HG03378 (cell line): ENCODE measurements around the gene MEI4.
"Not testable (repeated sequence)": the region's sequence is repeated elsewhere in the genome, so short reads cannot be mapped to it uniquely, and the experiment has no call there.

Source experiments
- ATAC-seq: cut with Tn5 transposase; IDR thresholded peaks from one replicate; pipeline ENCODE4 v1.9.1; 2021; ENCODE audit warnings: mild to moderate bottlenecking, moderate library complexity; ENCODE audit not compliant: unreplicated experiment

The MEI4 gene

DNA sequence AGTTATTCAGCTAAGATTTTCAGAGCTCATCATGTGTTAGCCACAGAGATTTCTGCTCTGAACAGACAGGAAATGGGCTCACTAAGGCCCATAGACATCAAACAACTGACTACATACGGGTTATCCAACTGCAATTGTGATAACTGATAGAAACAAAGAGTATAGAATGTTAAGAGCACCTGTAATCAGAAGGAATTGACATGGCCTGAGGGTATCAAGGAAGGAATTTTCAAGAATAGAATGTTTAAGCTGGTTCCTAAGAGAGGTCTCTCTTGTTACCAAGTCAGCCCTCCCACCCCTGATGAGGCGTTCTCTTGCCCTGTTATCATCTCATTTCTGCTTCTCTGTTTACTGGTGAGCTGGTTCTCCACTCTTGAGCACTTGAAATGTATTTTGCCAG, at the start of gene MEI4:
TSS of gene MEI4 (plus strand) at position 301 of the 400 bp plus-strand sequence. CDS start 37,633 bp downstream, outside the sequence.
- ATAC-seq, result no peak

DNA sequence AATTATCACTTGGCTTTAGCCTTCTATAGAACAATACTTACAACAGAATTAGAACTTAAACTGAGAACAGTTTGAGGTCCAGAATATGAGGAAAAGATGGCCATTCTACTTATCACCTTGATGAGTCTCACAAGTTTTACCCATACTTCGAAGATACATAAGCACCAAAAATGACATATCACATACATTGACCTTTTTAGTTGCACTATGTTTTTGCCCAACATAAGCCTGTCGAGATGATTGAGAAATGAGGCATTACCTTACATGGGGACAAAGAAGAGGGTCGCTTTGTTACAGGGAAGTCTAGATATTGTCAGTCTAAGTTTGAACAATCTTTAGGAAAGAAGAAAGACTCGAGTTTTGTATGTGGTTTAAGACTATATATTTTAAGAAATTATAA, 48.4 kb upstream of the MEI4 start:
- ATAC-seq, result no peak

DNA sequence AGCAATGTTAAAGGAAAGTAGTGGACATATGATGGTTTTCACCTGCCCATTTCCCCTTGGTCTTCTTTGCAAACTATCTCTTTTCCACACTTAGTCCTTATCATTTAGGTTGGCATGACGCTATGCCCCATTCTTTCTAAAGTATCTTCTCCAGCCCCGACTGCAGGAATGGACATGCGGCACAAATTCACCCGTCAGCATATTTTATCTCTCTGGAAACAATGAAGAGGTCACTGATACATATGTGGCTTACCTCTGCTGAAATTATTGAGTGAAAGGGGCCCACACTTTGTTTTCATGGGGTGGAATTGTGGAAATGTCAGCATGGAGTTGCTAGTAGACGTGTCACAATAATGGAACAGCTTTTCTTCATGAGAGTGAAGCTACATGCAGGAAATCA, 45.8 kb upstream of the MEI4 start:
- ATAC-seq, result no peak

GRCh38 chr6:77609106-77609505, 43.7 kb upstream of the MEI4 start:
- no peak for ATAC-seq

DNA sequence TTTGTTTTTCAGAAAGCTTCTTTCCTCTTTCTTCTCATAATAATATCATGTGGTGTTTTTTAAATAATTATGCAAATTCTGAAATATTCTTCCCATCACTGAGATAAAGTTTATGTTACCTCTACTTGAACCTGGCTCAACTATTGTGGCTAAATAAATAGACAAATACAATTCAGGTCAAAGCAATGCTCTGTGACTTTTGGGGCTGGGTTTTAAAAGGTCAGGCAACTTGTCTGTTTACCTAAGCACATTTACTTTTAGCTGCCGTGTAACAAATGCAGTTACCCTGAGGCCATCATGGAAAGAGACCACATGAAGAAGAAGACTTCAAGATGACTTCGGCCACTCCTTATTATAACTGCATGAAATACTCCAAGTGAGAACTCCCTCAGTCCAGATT, 33.7 kb upstream of the MEI4 start:
- ATAC-seq, result no peak

DNA sequence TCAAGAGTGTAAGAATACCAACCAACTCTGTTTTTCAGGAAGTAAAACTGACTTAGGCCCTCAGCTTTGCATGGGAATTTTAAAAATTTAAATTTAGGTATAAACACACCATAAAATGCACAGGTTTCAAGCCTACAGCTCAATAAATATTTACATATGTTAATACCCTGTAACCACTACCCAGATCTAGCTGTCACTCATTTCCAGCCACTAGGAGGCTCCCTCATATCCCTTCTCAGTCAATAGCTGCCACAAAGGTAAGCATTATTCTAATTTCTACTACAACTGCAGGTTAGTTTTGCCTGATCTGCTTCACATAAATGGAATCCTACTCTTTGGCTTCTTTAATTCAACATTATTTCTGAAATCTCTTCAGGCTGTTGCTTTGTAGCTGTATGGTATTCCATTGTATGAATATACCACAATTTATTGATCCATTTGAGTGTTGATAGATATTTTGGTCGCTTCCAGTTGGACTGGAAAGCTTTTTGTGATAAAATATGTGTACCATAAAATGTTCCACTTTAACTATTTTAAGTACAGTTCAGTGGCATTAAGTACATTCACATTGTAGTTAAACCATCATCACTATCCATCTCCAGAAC, 32.5 kb upstream of the MEI4 start:
- ATAC-seq, result peak; percentile 63

GRCh38 chr6:77624515-77624914, 28.3 kb upstream of the MEI4 start:
- no peak for ATAC-seq

GRCh38 chr6:77626426-77626825, 26.4 kb upstream of the MEI4 start:
- no peak for ATAC-seq

DNA sequence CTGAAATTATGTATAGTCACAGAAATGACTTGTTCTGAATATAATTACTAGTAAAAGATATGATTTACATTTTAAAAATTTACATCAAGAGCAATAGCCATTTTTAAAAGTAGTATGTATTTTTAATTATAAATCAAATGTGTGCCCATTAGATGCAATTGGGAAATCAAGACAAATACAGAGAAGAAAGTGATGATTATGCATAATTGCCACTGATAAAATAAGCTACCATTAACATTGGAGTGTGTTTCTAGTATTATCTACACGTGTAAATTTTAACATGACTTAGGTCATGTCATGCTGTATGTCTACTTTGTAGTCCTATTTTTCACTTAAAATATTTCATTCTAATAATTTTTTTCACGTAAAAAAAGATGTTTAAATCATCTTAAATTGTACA, 22.8 kb upstream of the MEI4 start:
- no peak for ATAC-seq

DNA sequence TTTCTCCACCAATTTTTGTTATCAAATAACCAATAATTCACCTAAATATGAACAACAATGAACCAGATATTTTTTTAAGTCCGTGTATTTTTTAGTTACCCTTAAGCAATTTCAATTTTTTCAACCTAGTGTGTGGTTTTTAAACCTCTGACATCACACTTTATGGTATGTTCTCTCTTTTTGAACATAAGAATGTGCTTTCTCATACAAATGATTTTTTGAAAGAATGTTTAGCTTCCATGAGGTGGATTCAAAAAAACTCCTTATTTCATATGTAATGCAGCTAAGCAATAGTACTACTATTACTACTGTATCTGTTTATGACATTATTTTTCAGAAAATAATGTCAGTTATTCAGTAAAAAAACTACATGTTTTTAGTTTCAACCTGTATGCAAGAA, 19.4 kb upstream of the MEI4 start:
- ATAC-seq, result no peak

DNA sequence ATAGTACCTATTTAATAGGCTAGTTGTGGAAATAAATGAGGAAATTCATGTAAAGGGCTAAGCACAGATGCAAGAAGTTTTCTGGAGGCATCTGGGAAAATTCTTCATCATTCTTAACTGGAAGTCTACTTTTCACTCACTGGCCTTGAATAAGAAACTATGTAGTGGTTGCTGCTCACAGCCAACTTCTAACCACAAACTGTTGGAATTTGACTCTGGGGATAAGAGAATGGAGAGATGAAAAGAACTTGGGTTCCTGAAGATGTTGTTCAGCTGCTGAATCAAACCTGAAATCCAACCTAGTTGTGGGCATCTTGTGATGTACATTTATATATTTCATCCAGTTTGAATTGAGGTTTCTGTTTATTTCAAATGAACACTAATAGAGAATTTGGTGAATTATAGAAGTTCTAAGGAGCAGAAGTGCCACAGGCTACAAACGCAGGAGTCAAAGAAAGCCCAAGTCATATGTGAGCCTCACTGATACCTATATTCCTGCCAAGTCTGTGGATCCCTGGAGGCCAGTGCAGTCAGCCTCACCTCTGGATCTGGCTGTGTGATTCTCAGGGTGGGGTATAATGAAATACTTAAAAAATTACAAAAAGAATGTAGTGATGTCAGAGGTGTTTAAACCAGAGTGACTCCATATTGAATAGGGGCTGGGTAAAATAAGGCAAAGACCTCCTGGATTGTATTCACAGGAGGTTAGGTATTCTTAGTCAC, 18.7 kb upstream of the MEI4 start:
- ATAC-seq, result no peak

- ATAC-seq, result no peak
Observed at GRCh38 chr6:77638129-77638830, 14.6 kb upstream of the MEI4 start.

DNA sequence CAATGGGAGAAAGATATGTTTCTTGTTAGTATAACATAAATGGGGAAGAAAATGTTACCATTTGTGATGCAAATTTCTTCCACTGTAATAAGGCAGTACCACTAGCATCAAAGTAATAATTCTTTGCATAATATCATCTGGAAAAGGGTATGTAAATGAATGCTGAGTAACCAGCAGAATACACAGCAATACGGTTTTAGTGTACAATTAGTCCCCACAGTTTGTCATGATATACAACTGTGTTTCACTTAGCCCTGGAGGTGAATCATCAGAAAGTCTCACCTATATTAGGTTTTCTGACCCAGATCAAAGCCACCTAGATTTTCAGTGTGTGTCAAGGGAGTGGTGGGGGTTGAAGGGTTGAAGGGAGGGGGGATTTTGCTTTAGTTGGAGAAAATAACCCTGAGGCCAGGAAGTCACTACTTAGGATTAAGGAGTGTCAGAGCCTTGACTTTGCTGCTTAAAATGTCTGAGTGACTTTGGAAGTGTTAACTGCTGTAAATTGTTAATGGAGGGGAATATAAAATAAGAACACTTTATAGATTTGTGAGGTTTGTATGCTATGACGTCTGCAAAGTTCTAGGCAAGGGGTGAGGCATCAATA, 8.6 kb upstream of the MEI4 start:
- ATAC-seq, result no peak

DNA sequence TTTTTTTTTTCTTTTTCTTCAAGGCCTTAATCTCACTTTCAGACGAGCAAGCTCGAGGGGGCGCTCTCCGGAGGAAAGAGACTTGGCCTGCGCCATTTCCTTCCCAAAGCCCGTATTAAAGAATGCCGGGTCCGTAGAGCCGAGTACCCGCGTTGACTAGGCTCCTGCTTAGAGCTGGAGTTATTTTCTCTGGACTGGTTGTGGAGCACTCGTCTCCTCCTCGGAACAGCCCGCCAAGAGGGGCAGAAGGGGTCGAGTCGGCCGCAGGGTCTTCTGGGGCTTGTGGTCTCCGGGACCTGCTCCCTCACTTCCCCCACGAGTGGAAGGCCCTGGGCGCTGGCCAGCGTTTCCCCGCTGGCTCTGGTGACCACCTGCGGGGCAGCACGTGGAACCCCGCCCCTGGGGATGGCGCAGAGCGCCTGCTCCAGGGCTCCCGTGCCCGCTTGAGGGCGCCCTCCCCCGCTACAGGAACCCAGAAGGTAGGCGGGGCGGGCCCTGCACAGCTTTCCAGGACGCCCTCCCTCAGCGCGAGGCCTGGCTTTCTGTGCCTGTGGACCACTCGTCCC, 2.7 kb upstream of the MEI4 start:
- no peak for ATAC-seq

- ATAC-seq, result no peak
Observed at GRCh38 chr6:77653816-77654215, 977 bp downstream of the MEI4 start.

DNA sequence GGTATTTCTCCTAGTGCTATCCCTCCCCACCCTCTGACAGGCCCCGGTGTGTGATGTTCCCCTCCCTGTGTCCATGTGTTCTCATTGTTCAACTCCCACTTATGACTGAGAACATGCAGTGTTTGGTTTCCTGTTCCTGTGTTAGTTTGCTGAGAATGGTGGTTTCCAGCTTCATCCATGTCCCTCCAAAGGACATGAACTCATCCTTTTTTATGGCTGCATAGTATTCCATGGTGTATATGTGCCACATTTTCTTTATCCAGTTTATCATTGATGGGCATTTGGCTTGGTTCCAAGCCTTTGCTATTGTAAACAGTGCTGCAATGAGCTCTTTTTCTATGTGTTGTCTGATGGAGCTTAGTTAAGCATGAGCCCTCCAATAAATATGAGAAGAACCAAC, 2.2 kb downstream of the MEI4 start:
- ATAC-seq, result not testable (repeated sequence)

DNA sequence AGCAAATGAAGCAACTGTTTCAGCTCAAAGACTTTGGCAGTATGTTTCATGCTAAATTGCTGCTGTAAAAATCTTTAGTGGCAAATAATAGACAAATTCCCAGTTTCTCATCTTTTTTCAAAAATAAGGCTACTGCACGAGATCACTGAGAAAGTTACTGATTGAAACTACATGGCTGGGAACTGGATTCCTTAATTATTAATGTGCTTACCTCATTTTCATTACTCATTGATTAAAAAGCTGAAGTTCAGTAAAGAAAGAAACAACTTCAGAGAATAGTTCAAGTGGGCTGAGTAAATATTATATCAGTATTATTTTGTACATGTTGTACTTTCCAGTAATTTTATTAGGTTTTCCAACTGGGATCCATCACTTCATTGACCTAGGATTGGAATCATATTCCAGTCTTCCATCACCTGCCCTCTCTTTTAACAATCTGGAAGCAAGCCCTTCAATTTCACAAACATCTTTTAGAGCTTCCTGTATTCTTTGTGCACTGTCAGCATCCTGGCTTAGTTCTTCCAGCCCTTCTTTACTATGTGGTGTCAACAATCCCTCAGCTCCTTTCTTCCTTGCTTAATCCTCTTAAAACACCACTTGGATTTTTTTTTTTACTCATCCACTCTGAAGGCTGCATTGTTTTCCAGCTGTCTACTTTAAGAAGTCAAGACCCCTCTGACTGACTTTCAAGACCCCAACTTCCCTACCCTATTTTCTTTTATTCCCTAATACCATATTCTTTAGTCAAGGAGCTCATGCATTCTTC, 4.3 kb downstream of the MEI4 start:
- ATAC-seq, result no peak

DNA sequence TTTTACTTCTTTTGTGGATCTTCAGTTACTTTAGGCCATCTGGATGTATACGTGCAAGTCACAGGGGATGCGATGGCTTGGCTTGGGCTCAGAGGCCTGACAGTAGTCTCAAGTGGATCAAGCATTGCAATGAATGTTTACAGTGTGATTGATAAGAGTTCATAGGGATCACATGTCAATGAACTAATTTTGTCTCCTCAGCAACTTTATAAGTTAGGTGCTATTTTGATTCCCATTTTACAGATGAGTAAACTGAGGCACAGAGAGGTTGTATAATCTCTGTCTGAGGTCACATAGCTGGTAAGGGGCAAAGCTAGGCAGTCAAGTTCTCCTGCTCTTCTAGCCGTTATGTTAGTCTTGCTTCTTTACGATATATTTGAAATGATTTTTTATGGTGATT, 13.5 kb downstream of the MEI4 start:
- ATAC-seq, result no peak

GRCh38 chr6:77666846-77667245, 14.0 kb downstream of the MEI4 start:
- ATAC-seq, result no peak

GRCh38 chr6:77669913-77670312, 17.1 kb downstream of the MEI4 start:
- no peak for ATAC-seq

DNA sequence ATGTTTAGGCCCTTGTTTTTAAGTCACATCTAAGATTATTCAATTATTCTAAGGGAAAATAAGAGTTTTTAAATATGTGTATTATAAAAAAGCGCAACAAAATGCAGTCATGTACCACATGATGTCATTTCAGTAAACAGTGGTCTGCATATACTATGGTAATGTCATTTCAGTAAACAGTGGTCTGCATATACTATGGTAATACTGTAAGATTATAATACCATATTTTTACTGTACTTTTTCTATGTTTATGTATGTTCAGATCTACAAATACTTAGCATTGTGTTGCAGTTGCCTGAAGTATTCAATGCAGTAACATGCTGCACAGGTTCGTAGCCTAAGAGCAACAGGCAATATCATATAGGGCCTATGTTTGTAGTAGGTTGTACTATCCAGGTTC, 21.4 kb downstream of the MEI4 start:
- ATAC-seq, result no peak
